HCEC 1CT (cell line): ENCODE results near the gene ACTN4.
A peak's percentile ranks its signal among the peaks of the same experiment; 100 is the strongest.
"Not testable (repeated sequence)": the region's sequence is repeated elsewhere in the genome, so short reads cannot be mapped to it uniquely, and the experiment has no call there.

ENCODE experiments used
- DNase-seq: peaks from one replicate; pipeline ENCODE4 v3.0.0-alpha.2; 2017

The ACTN4 gene

DNA sequence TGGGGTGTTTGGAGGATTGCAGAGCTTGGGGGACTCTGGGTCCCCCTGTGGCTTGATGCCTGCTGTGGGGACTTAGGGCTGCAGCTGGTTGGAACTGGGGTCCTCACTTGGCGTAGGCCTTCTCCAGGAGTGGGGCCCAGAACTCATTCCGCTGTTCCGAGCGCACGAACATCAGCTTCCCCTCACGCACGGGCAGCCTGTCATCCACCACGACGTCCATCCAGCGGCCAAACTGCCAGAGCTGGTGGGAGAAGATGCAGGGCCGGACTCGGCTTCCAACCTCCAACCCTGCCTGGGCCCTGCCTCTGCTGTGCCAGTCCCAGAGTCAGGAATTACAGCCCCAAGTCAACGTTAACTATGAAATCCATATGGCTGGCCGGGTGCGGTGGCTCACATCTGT lies 94.2 kb downstream of the ACTN4 start:
- no peak for DNase-seq

DNA sequence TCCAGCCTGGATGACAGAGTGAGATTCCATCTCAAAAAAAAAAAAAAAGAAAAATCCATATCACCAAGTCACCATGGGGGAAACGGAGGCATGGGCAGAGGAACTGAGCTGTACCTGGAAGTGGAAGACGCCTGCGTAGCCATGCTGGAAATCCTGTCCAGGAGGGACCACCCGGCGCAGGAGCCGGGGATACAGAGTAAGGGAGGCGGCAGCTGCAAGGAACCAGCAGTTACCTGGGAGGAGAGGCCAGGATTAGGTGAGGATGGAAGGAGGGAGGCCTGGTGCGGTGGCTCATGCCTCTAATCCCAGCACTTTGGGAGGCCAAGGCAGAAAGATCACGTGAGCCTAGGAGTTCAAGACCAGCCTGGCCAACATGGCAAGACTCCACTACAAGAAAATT lies 94.8 kb downstream of the ACTN4 start:
- DNase-seq = no peak

DNA sequence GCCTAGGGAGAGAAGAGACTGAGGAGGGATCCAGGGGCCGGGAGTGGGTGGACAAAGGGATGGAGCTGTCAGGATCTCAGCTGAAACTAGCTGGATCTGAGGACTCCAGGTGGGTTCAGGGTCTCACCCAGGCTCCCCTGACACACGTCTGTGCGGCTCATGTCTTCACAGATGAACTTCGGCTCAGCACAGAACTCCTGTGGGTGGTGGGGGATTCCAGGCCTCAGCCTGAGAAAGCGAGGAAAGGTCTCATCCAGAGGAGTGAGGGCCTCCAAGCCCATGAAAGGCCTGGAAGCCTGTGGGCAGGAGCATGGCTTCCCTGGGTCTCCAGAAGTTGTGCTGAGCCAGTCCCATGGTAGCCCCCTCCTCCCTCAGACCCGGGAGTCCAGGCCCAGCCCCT lies 95.5 kb downstream of the ACTN4 start:
- no peak for DNase-seq

DNA sequence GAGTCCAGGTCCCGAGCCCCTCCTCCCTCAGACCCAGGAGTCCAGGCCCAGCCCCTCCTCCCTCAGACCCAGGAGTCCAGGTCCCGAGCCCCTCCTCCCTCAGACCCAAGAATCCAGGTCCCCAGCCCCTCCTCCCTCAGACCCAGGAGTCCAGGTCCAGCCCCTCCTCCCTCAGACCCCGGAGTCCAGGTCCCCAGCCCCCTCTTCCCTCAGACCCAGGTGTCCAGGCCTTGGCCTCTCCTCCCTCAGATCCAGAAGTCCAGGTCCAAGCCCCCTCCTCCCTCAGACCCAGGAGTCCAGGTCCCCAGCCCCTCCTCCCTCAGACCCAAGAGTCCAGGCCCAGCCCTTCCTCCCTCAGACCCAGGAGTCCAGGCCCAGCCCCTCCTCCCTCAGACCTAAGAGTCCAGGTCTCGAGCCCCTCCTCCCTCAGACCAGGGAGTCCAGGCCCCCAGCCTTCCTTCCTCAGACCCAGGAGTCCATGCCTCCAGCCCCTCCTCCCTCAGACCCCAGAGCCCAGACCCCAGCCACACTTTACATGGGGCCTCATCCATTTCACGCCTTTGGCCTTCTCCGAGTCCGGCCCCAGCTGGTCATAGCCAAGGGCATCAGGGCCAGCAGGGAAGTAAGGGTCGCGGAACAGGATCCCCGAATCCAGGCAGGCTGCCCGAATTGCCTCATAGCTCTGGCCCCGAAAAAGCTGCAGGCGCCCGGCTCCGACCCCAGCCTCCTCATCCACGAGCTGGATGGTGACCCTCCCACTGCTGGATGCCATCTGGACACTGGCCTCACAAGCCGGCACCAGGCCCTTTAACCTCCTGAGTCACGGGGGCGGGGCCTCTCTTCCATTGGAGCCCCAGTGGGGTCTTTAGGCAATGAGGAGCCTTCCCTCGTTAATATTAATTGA lies 96.2 kb downstream of the ACTN4 start:
- DNase-seq = no peak

DNA sequence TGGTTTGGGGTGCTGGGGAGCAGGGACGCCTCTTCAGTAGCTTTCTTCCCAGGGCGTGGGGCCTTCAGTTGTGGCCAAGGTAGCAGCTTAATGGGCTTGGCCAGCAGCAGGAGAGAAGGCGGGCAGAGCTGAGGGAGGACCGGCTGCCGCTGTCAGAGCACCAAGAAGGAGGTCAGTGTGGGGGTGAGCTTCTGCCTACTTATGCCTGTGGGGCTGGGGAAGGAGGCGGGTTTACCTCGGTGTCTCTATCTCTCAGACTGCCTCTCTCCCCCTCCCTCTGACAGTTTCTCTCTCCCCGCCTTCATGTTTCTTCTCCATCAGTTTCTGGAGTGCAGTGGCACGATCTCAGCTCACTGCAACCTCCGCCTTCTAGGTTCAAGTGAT lies 96.8 kb downstream of the ACTN4 start, which contains the start of gene CAPN12:
CAPN12 (minus strand) TSS at position 177 of the 384 bp plus-strand sequence. CDS start 309 bp downstream, outside the sequence.
- no peak for DNase-seq

DNA sequence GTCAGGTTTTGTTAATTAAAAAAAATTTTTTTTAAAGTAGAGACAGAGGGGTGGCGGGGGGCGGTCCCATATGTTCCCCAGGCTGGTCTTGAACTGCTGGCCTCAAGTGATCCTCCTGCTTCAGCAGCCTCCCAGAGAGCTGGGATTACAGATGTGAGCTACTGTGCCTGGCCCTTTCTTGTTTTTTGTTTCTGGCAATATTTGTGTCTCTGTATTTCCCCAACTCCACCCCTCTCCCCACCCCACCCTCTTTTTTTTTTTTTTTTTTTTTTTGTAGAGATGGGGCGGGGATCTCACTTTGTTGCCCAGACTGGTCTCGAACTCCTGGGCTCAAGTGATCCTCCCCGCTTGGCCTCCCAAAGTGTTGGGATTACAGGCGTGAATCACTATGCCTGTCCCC lies 97.4 kb downstream of the ACTN4 start:
- DNase-seq = no peak

DNA sequence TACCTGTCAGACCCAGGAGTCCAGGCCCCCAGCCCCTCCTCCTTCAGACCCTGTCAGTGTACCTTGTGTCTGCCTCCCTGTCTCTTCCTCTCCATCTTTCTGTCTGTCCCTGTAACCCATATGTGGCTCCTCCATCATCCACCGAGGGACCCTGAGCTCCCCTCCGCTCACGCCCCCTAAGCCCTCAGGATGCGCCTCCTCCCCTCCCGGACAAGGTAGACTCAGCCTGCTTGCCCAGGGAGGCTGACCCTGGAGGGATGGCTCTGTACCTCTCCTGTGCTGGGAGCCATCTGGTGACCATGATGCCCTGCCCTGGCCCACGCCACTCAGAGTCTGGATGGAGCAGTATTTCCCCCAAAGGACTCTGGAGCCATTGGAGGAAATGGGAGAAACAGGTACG lies 97.9 kb downstream of the ACTN4 start:
- no peak for DNase-seq

DNA sequence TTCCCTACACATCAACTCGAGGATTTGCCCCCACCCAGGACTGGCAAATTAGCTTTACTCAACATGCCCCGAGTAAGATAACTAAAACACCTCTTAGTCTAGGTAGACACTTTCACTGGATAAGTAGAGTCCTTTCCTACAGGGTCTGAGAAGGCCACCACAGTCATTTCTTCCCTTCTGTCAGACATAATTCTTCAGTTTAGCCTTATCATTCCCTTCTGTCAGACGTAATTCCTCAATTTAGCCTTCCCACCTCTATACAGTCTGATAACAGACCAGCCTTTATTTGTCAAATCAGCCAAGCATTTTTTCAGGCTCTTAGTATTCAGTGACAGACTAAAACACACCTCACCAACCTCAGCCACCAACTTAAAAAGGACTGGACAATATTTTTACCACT lies 106.3 kb downstream of the ACTN4 start:
- not testable (repeated sequence) for DNase-seq

DNA sequence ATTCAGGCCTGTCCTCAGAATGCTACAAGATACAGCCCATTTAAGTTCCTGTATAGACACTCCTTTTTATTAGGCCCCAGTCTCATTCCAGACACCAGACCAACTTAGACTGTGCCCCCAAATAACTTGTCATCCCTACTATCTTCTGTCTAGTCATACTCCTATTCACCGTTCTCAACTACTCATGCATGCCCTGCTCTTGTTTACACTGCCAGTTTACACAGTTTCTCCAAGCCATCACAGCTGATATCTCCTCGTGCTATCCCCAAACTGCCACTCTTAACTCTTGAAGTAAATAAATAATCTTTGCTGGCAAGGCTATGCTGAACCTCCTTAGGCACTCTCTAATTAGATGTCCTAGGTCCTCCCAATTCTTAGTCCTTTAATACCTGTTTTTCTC lies 106.7 kb downstream of the ACTN4 start:
- not testable (repeated sequence) for DNase-seq

DNA sequence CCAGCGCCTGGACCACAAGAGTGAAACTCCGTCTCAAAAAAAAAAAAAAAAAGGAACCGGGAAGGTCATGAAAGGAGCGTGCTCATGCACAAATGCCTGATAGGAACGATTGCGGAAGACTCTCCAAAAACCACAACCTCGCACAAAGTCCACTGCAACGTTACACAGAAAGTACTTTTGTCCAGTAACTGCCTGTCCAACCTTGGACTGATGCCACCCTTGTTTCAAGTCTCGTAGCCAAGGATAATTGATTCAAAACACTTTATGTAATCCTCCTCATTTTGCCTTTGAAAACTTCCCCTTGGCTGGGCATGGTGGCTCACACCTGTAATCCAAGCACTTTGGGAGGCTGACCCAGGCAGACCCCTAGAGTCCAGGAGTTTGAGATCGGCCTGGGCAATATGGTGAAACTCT lies 112.1 kb downstream of the ACTN4 start:
- no peak for DNase-seq

DNA sequence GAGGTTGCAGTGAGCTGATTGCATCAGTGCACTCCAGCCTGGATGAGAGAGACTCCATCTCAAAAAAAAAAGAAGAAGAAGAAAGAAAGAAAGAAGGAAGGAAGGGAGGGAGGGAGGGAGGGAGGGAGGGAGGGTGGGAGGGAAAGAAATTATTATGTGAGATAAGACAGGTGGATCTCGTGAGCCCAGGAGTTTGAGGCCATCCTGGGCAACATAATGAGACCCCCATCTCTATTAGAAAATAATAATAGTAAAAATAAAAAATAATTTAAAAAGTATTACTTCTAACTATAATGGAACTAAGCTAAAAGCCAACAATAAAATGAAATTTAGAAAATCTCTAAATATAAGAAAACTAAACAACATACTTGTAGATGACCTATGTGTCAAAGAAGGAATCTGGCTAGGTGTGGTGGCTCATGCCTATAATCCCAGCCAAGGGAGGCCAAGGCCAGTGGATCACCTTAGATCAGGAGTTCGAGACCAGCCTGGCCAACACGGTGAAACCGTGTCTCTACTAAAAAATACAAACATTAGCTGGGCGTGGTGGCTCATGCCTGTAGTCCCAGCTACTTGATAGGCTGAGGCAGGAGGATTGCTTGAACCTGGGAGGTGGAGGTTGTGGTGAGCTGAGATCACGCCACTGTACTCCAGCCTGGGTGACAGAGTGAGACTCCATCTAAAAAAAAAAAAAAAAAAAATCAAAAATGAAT lies 113.5 kb downstream of the ACTN4 start:
- not testable (repeated sequence) for DNase-seq

DNA sequence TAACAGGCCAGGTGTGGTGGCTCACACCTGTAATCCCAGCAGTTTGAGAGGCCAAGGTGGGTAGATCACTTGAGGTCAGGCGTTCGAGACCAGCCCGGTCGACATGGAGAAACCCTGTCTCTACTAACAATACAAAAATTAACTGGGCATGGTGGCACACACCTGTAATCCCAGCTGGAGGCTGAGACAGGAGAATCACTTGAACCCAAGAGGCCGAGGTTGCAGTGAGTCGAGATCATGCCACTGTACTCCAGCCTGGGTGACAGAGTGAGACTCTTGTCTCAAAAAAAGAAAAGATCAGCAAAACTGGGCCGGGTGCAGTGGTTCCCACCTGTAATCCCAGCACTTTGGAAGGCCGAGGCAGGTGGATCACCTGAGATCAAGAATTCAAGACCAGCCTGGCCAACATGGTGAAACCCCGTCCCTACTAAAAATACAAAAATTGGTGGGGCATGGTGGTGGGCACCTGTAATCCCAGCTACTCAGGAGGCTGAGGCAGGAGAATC lies 114.5 kb downstream of the ACTN4 start:
- DNase-seq = not testable (repeated sequence)

DNA sequence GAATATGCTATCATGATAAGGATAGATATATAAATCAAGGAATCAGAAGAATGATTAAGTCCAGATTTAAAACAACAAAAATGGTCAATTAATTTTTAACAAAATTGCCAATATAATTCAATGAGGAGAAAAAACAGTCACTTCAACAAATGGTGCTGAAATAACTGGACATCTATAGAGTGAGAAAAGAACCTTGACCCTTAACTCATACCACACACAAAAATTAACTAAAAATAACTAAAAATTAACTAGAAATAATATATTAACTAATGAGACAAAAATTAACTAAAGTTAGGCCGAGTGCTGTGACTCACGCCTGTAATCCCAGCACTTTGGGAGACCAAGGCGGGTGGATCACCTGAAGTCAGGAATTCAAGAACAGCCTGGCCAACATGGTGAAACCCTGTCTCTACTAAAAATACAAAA lies 116.4 kb downstream of the ACTN4 start:
- no peak for DNase-seq

DNA sequence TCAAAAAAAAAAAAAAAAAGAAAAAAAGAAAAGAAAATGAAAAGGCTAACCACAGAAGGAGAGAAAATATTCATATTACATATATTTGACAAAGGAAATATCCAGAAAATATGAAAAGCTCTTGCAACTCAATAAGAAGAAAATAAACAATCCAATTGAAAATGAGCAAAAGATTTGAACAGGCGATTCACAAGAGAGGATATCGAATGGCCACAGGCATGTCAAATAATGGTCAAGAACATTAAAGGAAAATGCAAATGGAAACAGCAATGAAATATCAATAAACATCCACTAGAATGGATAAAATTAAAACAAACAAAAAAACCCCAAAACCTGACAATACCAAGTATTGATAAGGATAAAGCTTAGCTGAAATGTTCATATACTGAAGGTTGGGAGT lies 117.8 kb downstream of the ACTN4 start:
- DNase-seq = no peak

DNA sequence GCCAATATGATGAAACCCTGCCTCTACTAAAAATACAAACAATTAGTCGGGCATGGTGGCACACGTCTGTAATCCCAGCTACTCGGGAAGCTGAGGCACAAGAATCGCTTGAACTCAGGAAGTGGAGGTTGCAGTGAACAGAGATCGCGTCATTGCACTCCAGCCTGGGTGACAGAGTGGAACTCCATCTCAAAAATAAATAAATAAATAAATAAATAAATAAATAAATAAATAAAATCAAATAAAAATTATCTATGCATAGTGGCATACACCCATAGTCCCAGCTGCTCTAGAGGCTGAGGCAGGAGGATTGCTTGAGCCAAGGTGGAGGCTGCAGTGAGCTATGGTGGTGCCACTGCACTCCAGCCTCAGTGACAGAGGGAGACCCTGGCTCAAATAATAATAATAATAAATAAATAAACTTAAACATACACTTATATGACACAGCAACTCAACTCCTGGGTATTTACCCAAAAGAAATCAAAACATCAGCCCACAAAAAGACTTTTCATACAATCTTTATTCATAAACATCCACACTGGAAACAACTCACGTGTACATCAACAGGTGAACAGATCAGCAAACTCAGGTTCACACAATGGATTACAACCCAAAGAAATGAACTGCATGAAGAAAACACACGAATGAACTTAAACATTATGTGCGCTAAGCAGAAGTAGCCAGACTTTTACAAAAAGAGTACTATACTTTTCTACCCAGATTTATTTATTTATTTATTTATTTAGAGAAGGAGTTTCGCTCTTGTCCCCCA lies 119.0 kb downstream of the ACTN4 start:
- DNase-seq = no peak

DNA sequence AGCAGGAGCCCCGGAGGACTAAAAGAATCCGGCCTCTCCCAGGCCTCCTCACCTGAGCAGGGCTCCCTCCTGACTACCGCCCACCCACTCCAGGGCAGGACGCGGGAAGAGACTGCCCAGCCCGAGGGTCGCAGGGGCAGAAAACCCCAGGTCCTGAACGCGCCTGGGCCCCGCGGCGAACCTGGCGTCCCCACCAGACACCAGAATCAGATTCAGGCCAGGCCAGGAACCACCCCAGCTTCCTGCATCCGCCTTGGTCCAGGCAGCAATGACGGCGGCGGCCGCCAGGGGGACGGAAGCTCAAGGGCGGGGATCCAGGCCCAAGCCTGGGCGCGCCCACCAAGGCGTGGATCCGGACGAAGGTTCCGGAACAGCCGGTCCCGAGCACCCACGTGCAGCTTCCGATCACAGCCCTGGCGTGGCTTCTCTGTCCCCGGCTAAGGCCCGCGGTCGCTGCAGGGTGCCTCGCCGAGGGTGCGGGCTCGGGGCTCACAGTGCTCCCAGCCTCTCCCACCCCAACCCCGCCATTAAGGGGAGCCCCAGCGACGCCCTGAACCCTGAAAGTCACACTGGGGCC lies 122.3 kb downstream of the ACTN4 start:
- DNase-seq = peak; percentile 37

DNA sequence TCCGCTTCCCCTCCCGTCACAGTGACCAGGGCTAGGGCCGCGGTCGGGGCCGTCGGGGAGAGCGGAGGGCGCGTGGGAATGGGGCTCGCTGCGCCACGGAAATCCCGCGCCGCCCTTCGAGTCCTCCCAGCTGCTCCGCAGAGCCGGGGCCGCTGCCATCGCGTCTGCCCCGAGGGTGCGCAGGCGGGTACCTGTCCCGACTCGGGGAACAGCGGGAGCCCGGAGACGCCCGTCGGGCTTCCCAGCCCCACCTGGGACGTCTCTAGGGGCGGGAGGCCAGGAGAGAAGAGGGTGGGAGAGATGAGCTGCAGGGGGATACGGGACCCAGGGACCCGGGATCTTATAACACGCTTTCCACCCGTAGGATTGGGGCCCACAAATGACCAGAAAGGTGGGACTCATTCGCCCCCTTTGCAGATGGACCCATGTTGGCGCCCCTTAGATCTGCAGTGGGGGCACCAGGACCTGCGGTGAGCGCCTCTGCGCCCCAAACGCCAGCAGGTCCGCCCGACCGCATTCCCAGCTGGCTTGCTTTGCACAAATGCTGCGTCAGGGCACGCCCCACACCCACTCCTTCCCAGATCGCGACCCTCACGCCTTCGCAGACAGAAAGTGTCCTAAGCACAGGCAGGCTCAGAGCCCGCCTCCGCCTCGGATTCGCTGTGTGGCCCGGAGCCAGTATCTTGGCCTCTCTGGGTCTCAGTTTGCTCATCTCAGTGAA lies 122.9 kb downstream of the ACTN4 start:
- not testable (repeated sequence) for DNase-seq

DNA sequence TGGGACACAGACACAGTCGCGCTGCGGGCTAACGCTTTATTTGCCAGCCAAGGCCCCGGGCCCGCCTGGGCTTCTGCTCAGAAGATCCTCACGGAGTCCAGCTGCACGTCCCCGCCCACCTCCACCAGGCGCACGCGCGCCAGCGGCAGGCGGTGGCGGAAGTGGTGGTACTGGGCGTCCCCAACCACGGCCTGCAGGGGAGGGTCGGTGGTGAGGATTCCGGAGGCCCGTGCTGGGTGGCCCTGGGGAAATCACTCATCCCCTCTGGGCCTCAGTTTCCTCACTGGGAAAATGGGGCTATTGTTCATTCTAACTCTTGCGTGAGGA lies 123.5 kb downstream of the ACTN4 start:
- not testable (repeated sequence) for DNase-seq

DNA sequence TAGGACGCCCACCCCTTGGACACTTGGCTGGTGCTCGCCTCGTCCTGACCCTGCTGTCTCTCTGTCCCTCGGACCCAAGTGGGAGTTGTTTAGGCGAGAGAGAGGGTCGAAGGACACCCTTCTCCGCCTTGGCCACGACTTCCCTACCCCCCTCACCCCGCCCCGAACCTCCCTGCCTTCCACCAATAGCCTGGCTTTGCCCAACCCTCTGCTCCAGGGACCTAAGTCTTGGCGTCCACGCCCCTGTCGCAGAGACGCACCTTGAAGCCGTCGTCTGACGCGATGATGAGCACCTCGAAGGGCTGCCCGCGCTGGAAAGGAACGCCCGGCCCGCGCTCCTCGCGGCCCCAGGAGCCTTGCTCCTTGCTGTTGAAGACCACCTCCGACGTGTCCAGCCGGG lies 124.1 kb downstream of the ACTN4 start:
- not testable (repeated sequence) for DNase-seq

DNA sequence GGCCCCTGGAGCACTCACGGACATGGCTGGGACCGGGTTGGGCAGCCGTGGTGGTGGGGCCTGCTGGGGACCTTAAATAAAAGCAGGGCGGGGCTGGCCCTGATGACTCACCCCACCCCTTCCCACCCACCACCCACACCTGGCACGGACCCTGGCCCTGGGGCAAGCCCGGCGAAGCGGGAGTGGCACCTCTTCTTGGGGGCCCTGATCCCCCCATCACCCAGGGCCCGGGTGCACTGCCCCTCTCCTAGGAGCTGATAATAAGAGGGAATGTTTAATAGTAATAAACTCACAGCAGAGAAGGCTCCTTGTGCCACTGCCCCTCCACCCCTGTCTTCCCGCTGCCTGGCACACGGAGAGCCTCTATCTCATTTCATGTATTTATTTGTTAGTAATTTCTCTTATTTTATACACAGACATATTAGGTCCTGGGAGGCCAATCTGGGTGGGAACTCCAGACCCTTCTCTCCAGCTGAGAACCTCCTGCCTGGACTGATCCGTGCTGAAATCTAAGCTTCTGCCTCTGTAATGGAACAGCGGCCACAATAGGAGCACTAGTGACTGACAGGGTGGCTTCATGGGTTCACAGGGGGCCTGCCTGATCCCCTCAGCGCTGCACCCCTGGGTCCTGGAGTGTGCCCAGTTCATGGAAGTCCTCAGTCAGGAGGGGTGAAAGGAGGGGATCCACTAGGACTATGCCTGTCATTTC lies 126.2 kb downstream of the ACTN4 start, which contains the start of gene LGALS7:
LGALS7 (minus strand) TSS at position 49 of the 709 bp plus-strand sequence; CDS start at position 24, 25 bp downstream.
- no peak for DNase-seq
